Cardiac atrium fibroblast (primary cell): ENCODE data around the gene RNF26. TPM values are rescaled to one million over a fixed set of nuclear protein-coding genes. Genes with fewer than 3 reads are reported as not detected.

Source experiments
- total RNA-seq: library from RNA; depleted of rRNA; stranded (reverse); fragments of >200 nt; gene quantifications from 2 replicates; pipeline ENCODE4 v1.2.3, GENCODE V29; 2015

Gene RNF26
- 4.0 and 10.7 TPM in 2 replicates for total RNA-seq

GRCh38 chr11:119334174-119334930 is at the start of gene RNF26:
Gene RNF26 (plus strand): TSS chr11:119334527. CDS start chr11:119335123, 596 bp downstream.

GRCh38 chr11:119316729-119317591 is 17.4 kb upstream of the RNF26 start, which contains the start of gene MCAM:
Gene MCAM (minus strand): TSS chr11:119317130. CDS start chr11:119317101, 29 bp downstream.

DNA sequence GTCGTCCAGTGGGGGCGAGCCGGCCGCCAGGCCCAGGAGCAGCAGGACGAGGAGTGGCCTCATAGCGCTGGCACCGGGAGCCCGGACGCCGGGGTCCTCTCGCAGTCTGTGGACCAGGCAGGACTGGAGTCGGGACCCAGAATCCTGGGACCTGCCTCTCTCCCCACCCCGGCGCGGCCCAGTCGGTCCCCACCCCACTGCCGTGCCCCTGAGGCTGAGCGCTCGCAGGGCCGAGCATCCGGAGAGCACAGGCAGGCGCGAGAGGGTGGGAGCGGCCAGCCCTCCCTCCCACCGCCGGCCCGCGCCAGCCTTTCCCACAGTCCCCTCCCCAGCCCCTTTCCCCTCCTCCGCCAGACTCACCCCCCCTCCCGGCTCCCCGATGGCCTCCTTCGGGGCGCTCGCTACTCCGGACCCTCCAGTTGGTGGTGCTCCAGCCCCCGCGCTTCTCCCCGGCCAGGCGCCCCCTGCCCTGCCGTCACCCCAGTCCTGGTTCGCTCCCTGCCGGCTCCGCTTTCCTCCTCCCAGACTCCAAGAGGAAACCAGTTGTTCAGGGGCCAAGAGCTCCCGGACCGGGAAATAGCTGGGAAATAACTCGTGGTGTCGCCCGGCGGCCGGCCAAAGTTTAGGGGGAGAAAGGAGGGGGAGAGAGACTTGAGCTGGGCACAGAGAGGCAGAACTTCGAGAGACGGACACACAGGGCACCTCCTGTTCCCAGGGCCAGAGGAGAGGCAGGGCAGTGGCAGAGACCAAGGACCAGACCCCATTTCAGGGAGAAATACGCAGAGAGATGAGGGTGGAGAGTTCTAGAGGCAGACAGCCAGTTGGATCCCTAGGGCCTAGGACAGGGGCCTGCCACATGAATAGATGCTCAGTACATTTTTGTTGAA is 6.3 kb downstream of the RNF26 start, which contains the start of gene C1QTNF5:
TSS of gene C1QTNF5 (minus strand) at position 549 of the 887 bp plus-strand sequence. CDS start at position 63, 486 bp downstream.

DNA sequence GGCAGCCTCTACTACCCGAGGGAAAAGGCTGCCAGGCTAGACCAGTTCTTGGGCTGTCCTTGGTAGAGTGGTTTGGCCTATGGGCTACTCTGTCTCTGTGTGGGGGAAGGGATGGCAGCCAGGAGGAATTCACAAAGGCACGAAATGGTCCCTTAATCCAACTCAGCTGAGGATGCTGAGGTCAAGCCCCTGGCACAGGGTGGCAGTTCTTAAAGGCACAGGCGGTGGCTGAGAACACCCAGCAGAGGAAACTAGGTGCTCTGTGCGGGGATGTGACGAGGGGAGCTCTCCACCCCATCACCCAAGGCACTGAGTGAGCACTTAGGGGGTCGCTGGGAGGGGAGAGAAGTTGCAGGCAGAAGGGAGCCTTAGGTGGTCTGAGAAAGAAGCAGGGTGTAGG is 12.3 kb downstream of the RNF26 start, which contains the start of gene MFRP:
TSS of gene MFRP (minus strand) at position 101 of the 400 bp plus-strand sequence. CDS start 192 bp downstream, outside the sequence.

DNA sequence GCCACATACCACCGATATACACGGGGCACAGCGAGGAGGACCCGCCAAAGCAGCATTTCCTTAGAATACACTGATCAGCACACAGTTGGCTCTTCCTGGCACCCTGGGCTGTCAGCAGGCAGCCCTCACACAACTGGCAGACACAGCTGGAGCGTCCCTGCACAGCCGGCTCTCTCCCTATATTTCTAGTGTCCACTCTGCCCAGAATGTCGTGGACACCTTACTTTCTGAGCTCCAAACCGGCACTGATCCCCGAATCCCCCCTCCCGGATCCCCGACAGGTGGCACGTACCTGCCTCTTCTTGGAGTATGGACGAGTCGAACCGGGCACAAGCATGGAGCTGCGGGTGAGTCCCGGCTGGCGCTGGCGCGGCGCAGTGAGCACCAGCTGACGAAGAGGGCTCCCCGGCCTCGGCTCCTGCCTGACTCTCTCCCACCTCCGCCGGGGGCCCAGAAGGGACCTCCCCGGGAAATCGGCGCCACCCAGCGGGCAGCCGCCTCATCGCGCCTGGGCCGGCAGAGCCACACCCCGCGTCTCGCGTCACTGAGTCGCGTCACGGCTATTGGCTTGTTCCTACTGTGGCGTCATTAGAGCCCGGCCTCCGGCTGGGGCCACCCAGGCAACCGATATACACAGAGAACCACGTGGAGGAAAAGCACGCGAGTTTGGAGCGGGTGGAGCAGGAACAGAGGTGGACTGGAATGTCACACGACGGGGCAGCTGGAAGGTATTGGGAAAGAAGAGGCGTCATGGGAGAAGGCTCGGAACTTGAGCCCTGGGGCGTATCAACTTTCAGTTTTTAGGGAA is 47.1 kb downstream of the RNF26 start, which contains the start of gene USP2:
TSS of gene USP2 (minus strand) at position 510 of the 808 bp plus-strand sequence. CDS start 8,210 bp downstream, outside the sequence.

Other genes starting within 250 kb of the RNF26 start
- 3.4 and 22.4 TPM in 2 replicates for gene HMBS, start 249.6 kb upstream of the RNF26 start, total RNA-seq
- gene DPAGT1, start 232.7 kb upstream of the RNF26 start, total RNA-seq: 16.4 and 23.2 TPM in 2 replicates
- 3.4 TPM in 2 replicates for gene C2CD2L, start 227.2 kb upstream of the RNF26 start, total RNA-seq
- 6.9 and 16.5 TPM in 2 replicates for gene HINFP, start 212.9 kb upstream of the RNF26 start, total RNA-seq
- gene ABCG4, start 185.5 kb upstream of the RNF26 start, total RNA-seq: under 0.01 TPM in 1 of 2 replicates, not detected in the other
- gene NLRX1, start 165.8 kb upstream of the RNF26 start, total RNA-seq: 8.8 and 11.8 TPM in 2 replicates
- not detected in 2 replicates for gene NHERF4, start 149.1 kb upstream of the RNF26 start, total RNA-seq
- 6.5 and 7.5 TPM in 2 replicates for gene CBL, start 128.2 kb upstream of the RNF26 start, total RNA-seq
- 51.3 and 129 TPM in 2 replicates for gene MCAM, start 17.4 kb upstream of the RNF26 start, total RNA-seq
- 13.8 and 24.2 TPM in 2 replicates for gene C1QTNF5, start 6.4 kb downstream of the RNF26 start, total RNA-seq
- not detected in 2 replicates for gene MFRP, start 12.2 kb downstream of the RNF26 start, total RNA-seq
- not detected in 2 replicates for gene USP2, start 47.2 kb downstream of the RNF26 start, total RNA-seq
- gene THY1, start 88.6 kb downstream of the RNF26 start, total RNA-seq: 45.8 and 46.6 TPM in 2 replicates